Testis (tissue), 2 donors: ENCODE results near the gene TSPAN6.

ENCODE experiments used
- POLR2A ChIP-seq: fragments of 450-650 bp; IDR thresholded peaks from one replicate; pipeline ENCODE4 v1.6.1; 2017; ENCODE audit warnings: antibody characterized with exemption, mild to moderate bottlenecking, moderate library complexity
- TF ChIP-seq, protein P1 (sequence below), 3 experiments: fragments of 450-650 bp in 2 of 3; fragments of 200-600 bp in 1 of 3; sonication (generic) in 1 of 3; IDR thresholded peaks; one replicate each; pipeline ENCODE4 v1.5.1; 2016 to 2019; ENCODE audit warnings: antibody characterized with exemption in 3 of 3, mild to moderate bottlenecking in 2 of 3, moderate library complexity in 1 of 3

DNA sequence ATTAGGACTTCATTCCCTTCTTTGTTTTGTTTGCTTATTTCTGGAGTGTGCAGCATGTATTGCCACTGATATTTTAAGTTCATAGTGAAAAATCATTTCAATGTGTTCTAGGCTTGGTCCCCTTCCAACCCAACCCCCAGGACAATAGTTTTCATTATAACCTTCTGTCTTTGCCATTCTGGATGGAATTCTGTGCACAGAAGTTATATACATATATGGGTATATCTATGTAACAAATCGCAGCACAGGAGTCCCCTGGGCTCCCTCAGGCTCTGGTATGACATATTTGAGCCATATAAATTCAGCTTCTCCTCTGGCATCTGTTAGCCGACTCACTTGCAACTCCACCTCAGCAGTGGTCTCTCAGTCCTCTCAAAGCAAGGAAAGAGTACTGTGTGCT, 52.0 kb downstream of the TSPAN6 start, which contains the start of gene TNMD:
- TF ChIP-seq, protein P1, sequence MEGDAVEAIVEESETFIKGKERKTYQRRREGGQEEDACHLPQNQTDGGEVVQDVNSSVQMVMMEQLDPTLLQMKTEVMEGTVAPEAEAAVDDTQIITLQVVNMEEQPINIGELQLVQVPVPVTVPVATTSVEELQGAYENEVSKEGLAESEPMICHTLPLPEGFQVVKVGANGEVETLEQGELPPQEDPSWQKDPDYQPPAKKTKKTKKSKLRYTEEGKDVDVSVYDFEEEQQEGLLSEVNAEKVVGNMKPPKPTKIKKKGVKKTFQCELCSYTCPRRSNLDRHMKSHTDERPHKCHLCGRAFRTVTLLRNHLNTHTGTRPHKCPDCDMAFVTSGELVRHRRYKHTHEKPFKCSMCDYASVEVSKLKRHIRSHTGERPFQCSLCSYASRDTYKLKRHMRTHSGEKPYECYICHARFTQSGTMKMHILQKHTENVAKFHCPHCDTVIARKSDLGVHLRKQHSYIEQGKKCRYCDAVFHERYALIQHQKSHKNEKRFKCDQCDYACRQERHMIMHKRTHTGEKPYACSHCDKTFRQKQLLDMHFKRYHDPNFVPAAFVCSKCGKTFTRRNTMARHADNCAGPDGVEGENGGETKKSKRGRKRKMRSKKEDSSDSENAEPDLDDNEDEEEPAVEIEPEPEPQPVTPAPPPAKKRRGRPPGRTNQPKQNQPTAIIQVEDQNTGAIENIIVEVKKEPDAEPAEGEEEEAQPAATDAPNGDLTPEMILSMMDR (IDR thresholded peaks at IDR 0.05), result no peak
- TF ChIP-seq POLR2A, result no peak
